ENCODE results near the gene CD160. TPM values are rescaled to one million over a fixed set of nuclear protein-coding genes. Genes with fewer than 3 reads are reported as not detected.

Gene CD160
- total RNA-seq, 1 experiment from 2014 or later, result not detected

DNA sequence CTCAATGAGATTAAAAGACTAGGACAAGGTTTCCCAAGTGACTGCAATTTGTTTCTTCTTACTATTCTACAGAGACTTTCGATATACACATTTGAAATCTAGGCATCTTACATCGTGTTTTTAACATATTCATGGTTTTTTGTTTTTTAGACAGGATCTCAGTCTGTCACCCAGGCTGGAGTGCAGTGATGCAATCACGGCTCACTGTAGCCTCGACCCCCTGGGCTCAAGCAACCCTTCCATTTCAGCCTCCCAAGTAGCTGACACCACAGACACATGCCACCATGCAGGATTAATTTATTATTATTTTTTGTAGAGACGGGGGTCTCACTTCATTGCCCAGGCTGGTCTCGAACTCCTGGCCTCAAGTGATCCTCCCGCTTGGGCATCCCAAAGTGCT is 13.7 kb upstream of the CD160 start:
- POLR2A ChIA-PET, result no interaction called here
- DNase-seq (ENCODE audit: low read depth, low spot score) (no peak), ATAC-seq (no peak)
- no TSS peak for BruUV-seq (replicated peaks)
- TF ChIP-seq SIN3A (IDR thresholded peaks at IDR 0.05; ENCODE audit: borderline replicate concordance, insufficient read depth, low read depth, low read length), result no peak
- TF ChIP-seq, protein P1, sequence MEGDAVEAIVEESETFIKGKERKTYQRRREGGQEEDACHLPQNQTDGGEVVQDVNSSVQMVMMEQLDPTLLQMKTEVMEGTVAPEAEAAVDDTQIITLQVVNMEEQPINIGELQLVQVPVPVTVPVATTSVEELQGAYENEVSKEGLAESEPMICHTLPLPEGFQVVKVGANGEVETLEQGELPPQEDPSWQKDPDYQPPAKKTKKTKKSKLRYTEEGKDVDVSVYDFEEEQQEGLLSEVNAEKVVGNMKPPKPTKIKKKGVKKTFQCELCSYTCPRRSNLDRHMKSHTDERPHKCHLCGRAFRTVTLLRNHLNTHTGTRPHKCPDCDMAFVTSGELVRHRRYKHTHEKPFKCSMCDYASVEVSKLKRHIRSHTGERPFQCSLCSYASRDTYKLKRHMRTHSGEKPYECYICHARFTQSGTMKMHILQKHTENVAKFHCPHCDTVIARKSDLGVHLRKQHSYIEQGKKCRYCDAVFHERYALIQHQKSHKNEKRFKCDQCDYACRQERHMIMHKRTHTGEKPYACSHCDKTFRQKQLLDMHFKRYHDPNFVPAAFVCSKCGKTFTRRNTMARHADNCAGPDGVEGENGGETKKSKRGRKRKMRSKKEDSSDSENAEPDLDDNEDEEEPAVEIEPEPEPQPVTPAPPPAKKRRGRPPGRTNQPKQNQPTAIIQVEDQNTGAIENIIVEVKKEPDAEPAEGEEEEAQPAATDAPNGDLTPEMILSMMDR (IDR thresholded peaks at IDR 0.05), result no peak
- TF ChIP-seq, protein P2, sequence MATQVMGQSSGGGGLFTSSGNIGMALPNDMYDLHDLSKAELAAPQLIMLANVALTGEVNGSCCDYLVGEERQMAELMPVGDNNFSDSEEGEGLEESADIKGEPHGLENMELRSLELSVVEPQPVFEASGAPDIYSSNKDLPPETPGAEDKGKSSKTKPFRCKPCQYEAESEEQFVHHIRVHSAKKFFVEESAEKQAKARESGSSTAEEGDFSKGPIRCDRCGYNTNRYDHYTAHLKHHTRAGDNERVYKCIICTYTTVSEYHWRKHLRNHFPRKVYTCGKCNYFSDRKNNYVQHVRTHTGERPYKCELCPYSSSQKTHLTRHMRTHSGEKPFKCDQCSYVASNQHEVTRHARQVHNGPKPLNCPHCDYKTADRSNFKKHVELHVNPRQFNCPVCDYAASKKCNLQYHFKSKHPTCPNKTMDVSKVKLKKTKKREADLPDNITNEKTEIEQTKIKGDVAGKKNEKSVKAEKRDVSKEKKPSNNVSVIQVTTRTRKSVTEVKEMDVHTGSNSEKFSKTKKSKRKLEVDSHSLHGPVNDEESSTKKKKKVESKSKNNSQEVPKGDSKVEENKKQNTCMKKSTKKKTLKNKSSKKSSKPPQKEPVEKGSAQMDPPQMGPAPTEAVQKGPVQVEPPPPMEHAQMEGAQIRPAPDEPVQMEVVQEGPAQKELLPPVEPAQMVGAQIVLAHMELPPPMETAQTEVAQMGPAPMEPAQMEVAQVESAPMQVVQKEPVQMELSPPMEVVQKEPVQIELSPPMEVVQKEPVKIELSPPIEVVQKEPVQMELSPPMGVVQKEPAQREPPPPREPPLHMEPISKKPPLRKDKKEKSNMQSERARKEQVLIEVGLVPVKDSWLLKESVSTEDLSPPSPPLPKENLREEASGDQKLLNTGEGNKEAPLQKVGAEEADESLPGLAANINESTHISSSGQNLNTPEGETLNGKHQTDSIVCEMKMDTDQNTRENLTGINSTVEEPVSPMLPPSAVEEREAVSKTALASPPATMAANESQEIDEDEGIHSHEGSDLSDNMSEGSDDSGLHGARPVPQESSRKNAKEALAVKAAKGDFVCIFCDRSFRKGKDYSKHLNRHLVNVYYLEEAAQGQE (IDR thresholded peaks at IDR 0.05; ENCODE audit: insufficient read depth in 1 of 2, low read depth in 2 of 2, low read length in 1 of 2), result no peak
- no peak for TF ChIP-seq POLR2AphosphoS5 (IDR thresholded peaks at IDR 0.05; ENCODE audit: low read depth, low read length)
- TF ChIP-seq TCF7L2 (IDR thresholded peaks at IDR 0.05; ENCODE audit: low read depth, low read length), result no peak
- Histone ChIP-seq H3K9me3 (ENCODE audit: control insufficient read depth, insufficient read depth, low read depth, low read length) (no peaks in the 10 kb centered on the region), H3K4me3 (ENCODE audit: low read depth in 2 of 2, low read length in 2 of 2) (no peak overlapping the region), H3K27ac (ENCODE audit: low read length) (no peak overlapping the region), H3K27me3 (ENCODE audit: control insufficient read depth, insufficient read depth, low read length) (no peaks in the 10 kb centered on the region), H3K36me3 (ENCODE audit: control insufficient read depth, insufficient read depth, low read length) (no peaks in the 10 kb centered on the region), H3K4me1 (ENCODE audit: control insufficient read depth, insufficient read depth, low read length) (peaks cover 12% of the 10 kb centered on the region)
- in situ Hi-C loops (cut with HindIII; ENCODE audit: low pct_unique_long_range_greater_than_20kb, low sequenced_read_pairs) (no loop called here), intact Hi-C loops (cut with micrococcal nuclease; ENCODE audit: unreplicated experiment) (no loop called here)
- CTCF ChIA-PET, result no interaction called here

DNA sequence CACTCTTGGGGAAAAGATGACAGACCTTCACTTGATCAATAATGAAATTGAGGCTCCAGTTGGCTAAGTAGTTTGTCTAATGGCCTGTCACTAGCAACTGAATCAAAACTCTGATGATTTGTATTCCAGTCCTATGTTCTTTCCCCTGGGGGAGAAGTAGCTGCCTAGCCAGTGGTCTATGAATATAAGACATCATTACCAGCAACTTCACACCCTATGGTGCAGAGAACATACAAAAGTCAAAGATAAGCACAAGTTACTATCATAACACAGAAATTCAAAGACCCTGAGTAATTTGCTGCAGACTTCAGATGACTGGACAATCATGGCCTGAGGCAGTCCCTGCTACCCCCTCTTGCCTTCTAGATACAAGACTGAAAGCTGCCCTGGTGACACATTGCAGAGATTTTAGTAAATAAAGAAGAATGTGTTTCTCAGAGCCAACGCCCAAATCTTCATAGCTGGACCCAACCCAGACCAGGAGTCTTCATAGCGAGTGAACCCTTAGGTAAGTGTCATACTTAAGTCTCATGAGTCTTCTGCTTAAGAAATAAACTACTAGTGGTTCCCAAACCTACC is 13.1 kb upstream of the CD160 start:
- peaks cover 15% of the 10 kb centered on the region for H3K4me1 ChIP-seq (ENCODE audit: control insufficient read depth, insufficient read depth, low read length)
- intact Hi-C loops (cut with micrococcal nuclease; ENCODE audit: unreplicated experiment) (no loop called here), in situ Hi-C loops (cut with HindIII; ENCODE audit: low pct_unique_long_range_greater_than_20kb, low sequenced_read_pairs) (no loop called here)
- no peak overlapping the region; the same call in 1 of the 2 replicates for H3K27ac ChIP-seq (ENCODE audit: low read length)
- POLR2A ChIA-PET, result no interaction called here
- no peaks in the 10 kb centered on the region for H3K36me3 ChIP-seq (ENCODE audit: control insufficient read depth, insufficient read depth, low read length)
- no TSS peak for BruUV-seq (replicated peaks)
- DNase-seq (ENCODE audit: low read depth, low spot score) (no peak), ATAC-seq (no peak)
- CTCF ChIA-PET, result interaction anchor here (0.9 kb wide), 1 partner anchor 34 kb away, joined by 3 read pairs; no protein-coding TSS in a partner anchor
- no peaks in the 10 kb centered on the region for H3K9me3 ChIP-seq (ENCODE audit: control insufficient read depth, insufficient read depth, low read depth, low read length)
- no peaks in the 10 kb centered on the region for H3K27me3 ChIP-seq (ENCODE audit: control insufficient read depth, insufficient read depth, low read length)
- no peak overlapping the region for H3K4me3 ChIP-seq (ENCODE audit: low read depth in 2 of 2, low read length in 2 of 2)
- TF ChIP-seq TCF7L2 (IDR thresholded peaks at IDR 0.05; ENCODE audit: low read depth, low read length) (no peak), POLR2AphosphoS5 (IDR thresholded peaks at IDR 0.05; ENCODE audit: low read depth, low read length) (no peak), SIN3A (IDR thresholded peaks at IDR 0.05; ENCODE audit: borderline replicate concordance, insufficient read depth, low read depth, low read length) (no peak)
- TF ChIP-seq, protein P2 (IDR thresholded peaks at IDR 0.05; ENCODE audit: insufficient read depth in 1 of 2, low read depth in 2 of 2, low read length in 1 of 2), result no peak
- TF ChIP-seq, protein P1 (IDR thresholded peaks at IDR 0.05), result no peak
